ENCODE results near the gene TGFBRAP1.

GRCh38 chr2:105376010-105376409, 46.5 kb upstream of the TGFBRAP1 start:
- no peak for TF ChIP-seq HCFC1 (IDR thresholded peaks at IDR 0.05; ENCODE audit: low read depth, low read length)
- no peak for TF ChIP-seq ZNF318 (IDR thresholded peaks at IDR 0.05; ENCODE audit: borderline replicate concordance in 1 of 2, low read depth in 1 of 2)
- no peak for TF ChIP-seq MEIS2 (IDR thresholded peaks at IDR 0.05; ENCODE audit: partially characterized antibody)
- TF ChIP-seq CTCF (IDR thresholded peaks at IDR 0.05 in 2 of 3, conservative IDR thresholded peaks at IDR 0.05 in 1 of 3; ENCODE audit: insufficient read depth in 2 of 3, low read depth in 1 of 3, low read length in 3 of 3): no peak
